CD4-positive, CD25-positive, alpha-beta regulatory T cell (primary cell): ENCODE data around the gene TTC16. TPM values are rescaled to one million over a fixed set of nuclear protein-coding genes. Genes with fewer than 3 reads are reported as not detected.

Experiments
- ATAC-seq, 2 donors: fragments of 150-1000 bp; cut with Tn5 transposase; one replicate each; pipeline ENCODE4 v1.10.0; 2021; ENCODE audit warnings: low read depth in 2 of 2, moderate number of reproducible peaks in 2 of 2, moderate library complexity in 1 of 2
- DNase-seq, 3 donors: peaks; one replicate each; pipeline versions ENCODE4 v3.0.0 to v3.0.0-alpha.2; 2012 to 2022; ENCODE audit warnings: mixed read lengths in 1 of 3
- H3K27ac ChIP-seq: one replicate; pipeline ENCODE4 v1.7.0; 2013; ENCODE audit warnings: mild to moderate bottlenecking, low read length; ENCODE audit not compliant: insufficient read depth, poor library complexity, severe bottlenecking
- H3K27me3 ChIP-seq: one replicate; pipeline ENCODE4 v1.7.0; 2013; ENCODE audit warnings: low read length; ENCODE audit not compliant: control insufficient read depth, insufficient read depth
- H3K36me3 ChIP-seq: one replicate; pipeline ENCODE4 v1.7.0; 2013; ENCODE audit warnings: mild to moderate bottlenecking, low read length, moderate library complexity; ENCODE audit not compliant: control insufficient read depth, insufficient read depth
- H3K4me1 ChIP-seq: 2 replicates; pipeline ENCODE4 v1.7.0; 2013; ENCODE audit warnings: mild to moderate bottlenecking, low read length; ENCODE audit not compliant: insufficient read depth, control insufficient read depth, poor library complexity, severe bottlenecking
- H3K4me3 ChIP-seq: one replicate; pipeline ENCODE4 v1.7.0; 2013; ENCODE audit warnings: low read depth, mild to moderate bottlenecking, low read length, moderate library complexity
- H3K9me3 ChIP-seq, 2 experiments: 1 replicate in 1 of 2; 2 replicates in 1 of 2; pipeline ENCODE4 v1.7.0; 2013; ENCODE audit warnings: low read length in 2 of 2, mild to moderate bottlenecking in 1 of 2, moderate library complexity in 1 of 2; ENCODE audit not compliant: control insufficient read depth in 2 of 2
- H3K27ac Mint-ChIP-seq, 3 donors: one replicate each; pipeline ENCODE4 v1.8.0; 2020 to 2022; ENCODE audit warnings: mild to moderate bottlenecking in 3 of 3, mixed read lengths in 3 of 3, moderate library complexity in 2 of 3
- H3K27me3 Mint-ChIP-seq: one replicate; pipeline ENCODE4 v1.8.0; 2022; ENCODE audit warnings: mild to moderate bottlenecking, mixed read lengths
- H3K36me3 Mint-ChIP-seq: one replicate; pipeline ENCODE4 v1.8.0; 2020; ENCODE audit warnings: mixed read lengths
- H3K4me1 Mint-ChIP-seq, 4 donors: one replicate each; pipeline ENCODE4 v1.8.0; 2020 to 2022; ENCODE audit warnings: mixed read lengths in 4 of 4, mild to moderate bottlenecking in 1 of 4
- H3K4me3 Mint-ChIP-seq, 4 donors: one replicate each; pipeline ENCODE4 v1.8.0; 2020 to 2022; ENCODE audit warnings: mild to moderate bottlenecking in 4 of 4, mixed read lengths in 4 of 4, moderate library complexity in 3 of 4
- H3K9me3 Mint-ChIP-seq, 7 donors: one replicate each; pipeline ENCODE4 v1.8.0; 2020 to 2022; ENCODE audit warnings: mixed read lengths in 7 of 7, mild to moderate bottlenecking in 3 of 7, moderate library complexity in 2 of 7
- polyA plus RNA-seq, 4 donors: library from polyadenylated mRNA; unstranded; fragments of 300-500 nt; fragmentation: Illumina TruSeq; gene quantifications; one replicate each; pipeline ENCODE4 v1.2.3, GENCODE V29; 2021
- total RNA-seq: library from RNA; stranded (reverse); gene quantifications from one replicate; pipeline ENCODE4 v1.2.3, GENCODE V29; 2022

TTC16 gene
- total and polyA plus RNA-seq, 5 donors from 2014 or later, result 0.28 to 1.7 (median 0.38) TPM; not detected in 2

DNA sequence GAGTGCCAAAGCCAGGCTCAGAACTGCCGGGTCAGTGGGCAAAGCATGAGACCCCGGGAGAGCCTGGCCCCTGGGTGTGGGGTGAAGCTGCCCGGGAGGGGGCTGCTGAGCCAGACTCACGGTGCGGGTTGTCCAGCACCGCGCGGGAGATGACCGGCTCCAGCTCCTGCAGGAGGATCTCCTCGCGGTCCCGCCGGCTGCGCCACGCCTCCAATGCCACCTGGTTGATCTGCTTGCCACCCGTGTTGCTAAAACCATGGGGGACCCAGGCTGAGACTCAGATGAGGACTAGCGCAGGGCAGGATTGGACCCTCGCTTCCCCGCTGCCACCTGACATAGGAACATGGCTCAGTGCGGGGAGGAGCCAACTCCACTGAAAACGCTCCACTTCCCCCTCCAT lies 16.6 kb downstream of the TTC16 start:
- Histone ChIP-seq H3K36me3 (peaks cover 2% of the 10 kb centered on the region), H3K9me3 (no peaks in the 10 kb centered on the region), H3K4me1 (peaks cover 15% of the 10 kb centered on the region), H3K27me3 (no peaks in the 10 kb centered on the region), H3K4me3 (no peak overlapping the region), H3K27ac (no peak overlapping the region)
- ATAC-seq, result no peak
- H3K4me1 Mint-ChIP-seq, result peaks cover 3 to 18% (median 8%) of the 10 kb centered on the region in 4 donors
- no peaks in the 10 kb centered on the region for H3K27me3 Mint-ChIP-seq
- no peak overlapping the region for H3K27ac Mint-ChIP-seq
- DNase-seq, result no peak
- no peaks in the 10 kb centered on the region for H3K36me3 Mint-ChIP-seq
- peak overlapping the region in 1 of 4 donors; percentile 41 for H3K4me3 Mint-ChIP-seq
- no peaks in the 10 kb centered on the region for H3K9me3 Mint-ChIP-seq

DNA sequence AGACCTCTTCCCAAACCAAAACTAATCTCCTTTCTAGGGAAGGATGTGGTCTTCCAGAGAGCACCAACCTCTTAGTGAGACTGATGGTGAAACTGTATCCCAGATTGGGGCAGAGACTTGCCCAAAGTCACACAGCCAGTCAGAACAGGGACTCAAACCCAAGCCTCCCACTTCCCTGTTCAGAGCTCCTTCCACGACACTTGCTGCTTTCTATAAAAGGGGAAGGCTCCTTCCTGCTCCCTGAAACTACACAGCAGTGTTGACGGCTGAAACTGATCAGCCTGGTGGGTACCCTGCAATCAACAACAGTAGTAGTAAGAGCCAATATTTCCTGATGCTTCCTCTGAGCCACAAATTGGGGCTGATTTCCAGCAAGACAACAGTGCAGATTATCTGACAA lies 17.7 kb downstream of the TTC16 start:
- Mint-ChIP-seq H3K27ac (peak overlapping the region in 1 of 3 donors; percentile 76), H3K4me1 (peaks cover 3 to 18% (median 11%) of the 10 kb centered on the region in 4 donors), H3K4me3 (peak overlapping the region; percentile 40 to 96 (median 84)), H3K27me3 (no peaks in the 10 kb centered on the region), H3K9me3 (no peaks in the 10 kb centered on the region), H3K36me3 (peaks cover 7% of the 10 kb centered on the region)
- DNase-seq (no peak), ATAC-seq (no peak)
- no peaks in the 10 kb centered on the region for H3K27me3 ChIP-seq
- peaks cover 15% of the 10 kb centered on the region for H3K4me1 ChIP-seq
- no peak overlapping the region for H3K4me3 ChIP-seq
- H3K9me3 ChIP-seq, result no peaks in the 10 kb centered on the region
- no peak overlapping the region for H3K27ac ChIP-seq
- peaks cover 9% of the 10 kb centered on the region for H3K36me3 ChIP-seq

DNA sequence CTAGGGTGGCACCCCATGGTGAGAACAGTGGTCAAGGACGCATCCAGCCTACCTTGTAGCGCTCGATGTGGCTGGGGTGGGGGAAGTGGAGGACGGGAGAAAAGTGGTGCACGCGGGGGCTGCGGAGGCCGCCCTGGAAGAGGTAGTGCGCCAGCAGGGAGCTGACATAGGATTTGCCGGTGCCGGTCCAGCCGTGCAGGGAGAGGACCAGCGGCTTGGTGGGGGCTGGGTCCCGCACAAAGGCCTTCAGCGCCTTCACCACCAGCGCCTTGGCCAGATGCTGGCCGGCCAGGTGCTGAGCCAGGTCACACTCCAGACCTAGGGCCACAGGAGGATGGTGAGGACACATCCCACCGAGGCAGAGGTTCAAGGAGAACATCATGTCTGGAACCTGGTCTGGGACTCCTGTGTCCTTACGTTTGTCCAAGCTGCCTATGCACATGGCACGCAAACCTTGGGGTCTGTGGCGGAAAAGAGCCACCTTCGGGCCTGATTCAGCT lies 18.4 kb downstream of the TTC16 start:
- Mint-ChIP-seq H3K27me3 (no peaks in the 10 kb centered on the region), H3K27ac (peak overlapping the region; percentile 58 to 89 (median 80)), H3K4me3 (peak overlapping the region; percentile 89 to 96 (median 95)), H3K9me3 (no peaks in the 10 kb centered on the region), H3K36me3 (peaks cover 12% of the 10 kb centered on the region), H3K4me1 (peaks cover 3 to 18% (median 11%) of the 10 kb centered on the region in 4 donors)
- no peaks in the 10 kb centered on the region for H3K9me3 ChIP-seq
- H3K36me3 ChIP-seq, result peaks cover 15% of the 10 kb centered on the region
- peak overlapping the region; percentile 93 for H3K27ac ChIP-seq
- ATAC-seq (no peak), DNase-seq (no peak)
- no peaks in the 10 kb centered on the region for H3K27me3 ChIP-seq
- H3K4me3 ChIP-seq, result peak overlapping the region; percentile 51
- H3K4me1 ChIP-seq, result peaks cover 15% of the 10 kb centered on the region

DNA sequence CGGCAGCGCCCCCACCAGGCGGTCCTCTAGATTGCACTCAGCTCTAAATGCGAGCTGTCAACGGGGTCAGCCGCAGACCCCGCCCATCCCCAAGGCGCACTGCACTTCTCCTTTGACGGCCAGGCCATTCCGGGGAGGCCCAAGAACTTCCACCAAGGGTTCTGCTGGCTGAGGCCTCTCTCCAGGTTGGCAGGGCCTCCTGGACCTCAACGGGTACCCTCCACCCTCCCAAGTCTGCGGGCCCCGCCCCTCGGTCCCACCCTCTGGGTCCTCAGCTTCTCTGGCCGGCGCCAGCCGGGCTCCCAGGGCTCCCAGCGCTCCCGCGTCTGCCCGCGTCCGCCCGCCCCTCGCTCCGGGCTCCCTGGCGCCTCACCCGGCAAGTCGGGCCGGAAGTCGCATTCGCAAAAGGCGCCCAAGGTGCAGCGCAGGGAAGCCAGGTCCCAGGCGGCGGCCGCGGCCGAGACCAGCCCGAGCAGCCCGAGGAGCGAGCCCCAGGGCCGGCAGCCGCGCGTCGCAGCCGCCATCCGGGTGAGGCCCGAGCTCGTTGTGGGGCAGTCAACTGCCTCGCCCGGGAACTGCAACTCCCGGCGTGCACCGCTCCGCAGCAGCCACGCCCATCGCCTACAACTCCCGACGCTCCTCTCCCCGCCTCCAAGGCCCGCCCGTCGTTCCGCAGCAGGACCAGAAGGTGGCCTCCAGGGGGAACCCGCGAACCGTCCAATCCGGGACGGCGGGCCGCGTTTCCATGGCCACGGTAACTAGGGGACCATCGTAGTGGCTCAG lies 19.1 kb downstream of the TTC16 start, which contains the start of gene TOR2A:
Gene TOR2A (minus strand): TSS at position 548 of the 783 bp plus-strand sequence. CDS start 24 bp downstream, at position 524.
- Histone ChIP-seq H3K4me1 (peaks cover 15% of the 10 kb centered on the region), H3K4me3 (peak within 1 kb of the TSS; percentile 51), H3K27me3 (no peaks in the 10 kb centered on the region), H3K36me3 (peaks cover 21% of the 10 kb centered on the region), H3K9me3 (no peaks in the 10 kb centered on the region), H3K27ac (peak within 1 kb of the TSS; percentile 93)
- Mint-ChIP-seq H3K27ac (peak within 1 kb of the TSS; percentile 80 to 98 (median 89)), H3K9me3 (no peaks in the 10 kb centered on the region), H3K4me1 (peaks cover 3 to 18% (median 11%) of the 10 kb centered on the region in 4 donors), H3K27me3 (no peaks in the 10 kb centered on the region), H3K36me3 (peaks cover 13% of the 10 kb centered on the region), H3K4me3 (peak within 1 kb of the TSS; percentile 94 to 98 (median 96))
- ATAC-seq (peak; percentile 91 to 94), DNase-seq (peak; percentile 98 to 99 (median 99))

DNA sequence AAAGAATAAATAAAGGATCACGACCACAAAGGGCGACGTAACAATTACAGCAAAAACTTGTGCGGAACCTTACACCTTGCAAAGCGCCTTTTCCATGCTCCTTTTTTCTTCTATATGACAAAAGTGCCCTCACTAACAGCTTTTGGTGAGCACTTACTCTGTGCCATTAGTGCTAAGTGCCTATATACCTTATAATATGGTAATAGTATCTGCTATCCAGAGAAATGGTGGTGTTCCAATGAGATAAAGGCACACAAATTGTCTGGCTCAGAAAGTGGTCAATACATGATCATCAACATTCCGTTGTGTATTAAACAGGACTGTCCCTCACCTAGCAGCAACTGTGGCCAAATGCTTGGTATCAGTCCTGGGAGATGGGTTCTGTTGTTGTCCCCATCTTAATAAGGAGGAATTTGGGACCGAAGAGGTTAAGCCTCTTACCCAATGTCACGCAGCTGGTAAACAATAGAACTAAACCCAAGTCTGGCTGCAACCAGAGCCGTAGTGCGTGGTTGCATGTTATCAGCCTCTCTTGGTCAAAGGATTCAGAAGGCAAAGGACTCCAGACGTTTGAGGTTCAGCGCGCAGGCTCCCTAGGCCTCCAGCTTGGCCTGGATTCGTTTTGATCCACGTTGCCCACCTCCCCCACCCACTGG lies 19.8 kb downstream of the TTC16 start:
- Mint-ChIP-seq H3K9me3 (no peaks in the 10 kb centered on the region), H3K27ac (peak overlapping the region in 2 of 3 donors; percentile 89 to 98), H3K27me3 (no peaks in the 10 kb centered on the region), H3K4me3 (peak overlapping the region; percentile 91 to 98 (median 96)), H3K36me3 (peaks cover 13% of the 10 kb centered on the region), H3K4me1 (peaks cover 3 to 18% (median 11%) of the 10 kb centered on the region in 4 donors)
- DNase-seq, result no peak
- Histone ChIP-seq H3K4me1 (peaks cover 15% of the 10 kb centered on the region), H3K4me3 (peak overlapping the region; percentile 38), H3K27me3 (no peaks in the 10 kb centered on the region), H3K9me3 (no peaks in the 10 kb centered on the region), H3K36me3 (peaks cover 29% of the 10 kb centered on the region), H3K27ac (peak overlapping the region; percentile 93)
- ATAC-seq, result no peak

DNA sequence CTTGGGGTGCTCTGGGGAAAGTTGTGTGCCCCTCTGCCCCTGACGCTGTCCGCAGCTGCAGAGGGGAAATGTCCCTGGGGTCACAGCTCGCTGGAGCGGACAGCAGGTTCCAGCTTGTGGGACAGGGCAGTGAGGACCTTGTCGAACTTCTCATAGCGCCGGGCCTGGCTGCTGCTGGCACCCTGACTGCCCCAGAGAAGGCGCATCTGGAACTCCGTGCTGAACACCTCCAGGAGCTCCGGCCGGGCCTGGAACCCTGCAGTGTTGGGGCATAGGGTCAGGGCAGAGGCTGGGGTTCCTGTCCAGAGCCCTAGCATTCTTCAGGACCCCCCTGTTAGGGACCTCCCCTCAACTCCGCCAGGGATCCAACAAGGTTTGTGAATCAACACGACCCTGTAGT lies 22.8 kb downstream of the TTC16 start:
- H3K4me1 ChIP-seq, result peaks cover 15% of the 10 kb centered on the region
- DNase-seq (no peak), ATAC-seq (no peak)
- Mint-ChIP-seq H3K36me3 (peaks cover 19% of the 10 kb centered on the region), H3K27ac (peak overlapping the region in 1 of 3 donors; percentile 78), H3K4me3 (no peak overlapping the region), H3K4me1 (peaks cover 2 to 16% (median 10%) of the 10 kb centered on the region in 4 donors), H3K9me3 (no peaks in the 10 kb centered on the region), H3K27me3 (no peaks in the 10 kb centered on the region)
- H3K4me3 ChIP-seq, result no peak overlapping the region
- peaks cover 46% of the 10 kb centered on the region for H3K36me3 ChIP-seq
- no peaks in the 10 kb centered on the region for H3K27me3 ChIP-seq
- H3K27ac ChIP-seq, result no peak overlapping the region
- H3K9me3 ChIP-seq, result no peaks in the 10 kb centered on the region

DNA sequence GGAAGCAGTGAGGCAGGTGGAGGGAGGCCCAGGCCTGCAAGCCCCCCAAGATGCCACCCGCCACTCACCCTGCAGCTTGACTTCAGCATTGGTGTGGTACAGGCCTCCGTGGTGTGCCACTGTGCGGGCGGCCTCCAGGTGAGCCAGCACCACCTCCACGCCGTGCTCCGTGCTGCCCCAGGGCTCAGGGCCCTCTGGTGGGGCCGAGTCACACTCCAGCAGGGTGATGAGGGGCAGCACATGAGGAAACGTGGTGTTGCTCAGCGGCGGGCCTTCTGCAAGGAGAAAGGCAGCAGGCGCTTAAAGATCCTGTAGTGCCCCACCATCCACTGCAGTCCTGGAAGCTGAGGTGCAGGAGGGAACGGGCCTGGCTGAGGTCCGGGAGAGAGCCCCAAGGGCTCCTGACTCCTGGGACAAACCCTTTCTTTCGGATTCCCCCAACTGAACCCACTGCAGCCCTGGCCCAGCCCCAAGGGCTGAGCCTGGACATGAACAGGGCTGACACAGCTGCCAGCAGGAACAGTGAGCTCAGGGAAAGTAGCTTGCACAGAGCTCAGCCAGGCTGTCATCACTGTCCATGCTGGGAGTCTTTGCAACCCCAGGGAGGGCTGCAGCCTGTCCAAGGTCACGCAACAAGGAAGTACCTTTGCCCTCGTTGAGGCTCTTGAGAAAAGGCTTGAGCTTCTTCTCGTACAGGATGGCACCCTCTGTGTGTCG lies 23.9 kb downstream of the TTC16 start:
- ATAC-seq (no peak), DNase-seq (no peak)
- Histone ChIP-seq H3K4me3 (no peak overlapping the region), H3K27ac (no peak overlapping the region), H3K9me3 (no peaks in the 10 kb centered on the region), H3K36me3 (peaks cover 54% of the 10 kb centered on the region), H3K27me3 (no peaks in the 10 kb centered on the region), H3K4me1 (peaks cover 7% of the 10 kb centered on the region)
- Mint-ChIP-seq H3K27me3 (no peaks in the 10 kb centered on the region), H3K4me3 (no peak overlapping the region), H3K4me1 (peaks cover 0 to 6% (median 5%) of the 10 kb centered on the region in 4 donors), H3K9me3 (no peaks in the 10 kb centered on the region), H3K36me3 (peaks cover 21% of the 10 kb centered on the region), H3K27ac (no peak overlapping the region)
